Gastroesophageal sphincter (tissue), 3 donors: ENCODE results near the gene OSTN.

ENCODE experiments used
- CTCF ChIP-seq, 4 experiments: fragments of 200-600 bp in 2 of 4; fragments of 450-650 bp in 2 of 4; sonication (generic) in 1 of 4; IDR thresholded peaks; one replicate each; pipeline ENCODE4 v1.5.1; 2017 to 2019; ENCODE audit warnings: antibody characterized with exemption in 4 of 4, mild to moderate bottlenecking in 2 of 4, moderate library complexity in 2 of 4
- EP300 ChIP-seq: sonication (generic); formaldehyde crosslinking; IDR thresholded peaks from one replicate; pipeline ENCODE4 v1.6.1; 2017; ENCODE audit warnings: antibody characterized with exemption, mild to moderate bottlenecking
- POLR2A ChIP-seq, 2 donors: fragments of 450-650 bp; IDR thresholded peaks; one replicate each; pipeline ENCODE4 v1.6.1; 2017; ENCODE audit warnings: antibody characterized with exemption in 2 of 2, mild to moderate bottlenecking in 2 of 2, moderate library complexity in 1 of 2

GRCh38 chr3:191236646-191237045 is 37.6 kb downstream of the OSTN start:
- TF ChIP-seq POLR2A (IDR thresholded peaks at IDR 0.05) (no peak), CTCF (IDR thresholded peaks at IDR 0.05) (no peak), EP300 (no peak)
